Right atrium auricular region (tissue), 2 donors: Measurements from ENCODE around the gene NRXN3. TPM values are rescaled to one million over a fixed set of nuclear protein-coding genes. Genes with fewer than 3 reads are reported as not detected.

Experiments used
- DNase-seq: peaks from one replicate; pipeline ENCODE4 v3.0.0-alpha.2; 2019; ENCODE audit warnings: low spot score
- H3K27ac ChIP-seq, 2 donors: fragments of 200-600 bp; sonication (generic); 1 replicate in 1 of 2; 2 replicates in 1 of 2; pipeline ENCODE4 v1.5.1; 2016 to 2019
- H3K27me3 ChIP-seq, 2 donors: fragments of 200-600 bp; sonication (generic); one replicate each; pipeline versions ENCODE4 v1.5.1 to v1.6.0; 2017 to 2019
- H3K36me3 ChIP-seq: fragments of 200-600 bp; sonication (generic); one replicate; pipeline ENCODE4 v1.5.1; 2016
- H3K4me1 ChIP-seq, 2 donors: fragments of 200-600 bp; sonication (generic); one replicate each; pipeline versions ENCODE4 v1.5.1 to v1.6.0; 2017 to 2019
- H3K4me3 ChIP-seq, 2 donors: fragments of 200-600 bp; sonication (generic); 1 replicate in 1 of 2; 2 replicates in 1 of 2; pipeline ENCODE4 v1.5.1; 2017 to 2019; ENCODE audit warnings: mild to moderate bottlenecking in 1 of 2, moderate library complexity in 1 of 2
- H3K9me3 ChIP-seq, 2 donors: fragments of 200-600 bp; sonication (generic); one replicate each; pipeline ENCODE4 v1.5.1; 2019
- CTCF ChIP-seq, 2 donors: fragments of 200-600 bp; sonication (generic); IDR thresholded peaks; one replicate each; pipeline ENCODE4 v1.5.1; 2019; ENCODE audit warnings: antibody characterized with exemption in 2 of 2
- total RNA-seq, 2 donors: library from RNA; depleted of rRNA; stranded (reverse); fragments of >200 nt; gene quantifications; one replicate each; pipeline ENCODE4 v1.1.0, GENCODE V29; 2016

The NRXN3 gene
- total RNA-seq, 2 donors from 2014 or later: 2.0 to 2.3 TPM

- H3K27ac ChIP-seq: no peak overlapping the region
- no peaks in the 10 kb centered on the region for H3K36me3 ChIP-seq
- no peak for TF ChIP-seq CTCF (IDR thresholded peaks at IDR 0.05)
- H3K27me3 ChIP-seq: no peaks in the 10 kb centered on the region
- H3K4me1 ChIP-seq: no peaks in the 10 kb centered on the region
- H3K9me3 ChIP-seq: no peaks in the 10 kb centered on the region
- DNase-seq: no peak
- H3K4me3 ChIP-seq: no peak overlapping the region
Measured at GRCh38 chr14:78341827-78342389, 171.7 kb downstream of the NRXN3 start.

- no peak overlapping the region for H3K27ac ChIP-seq
- H3K4me1 ChIP-seq: no peaks in the 10 kb centered on the region
- DNase-seq: no peak
- H3K27me3 ChIP-seq: no peaks in the 10 kb centered on the region
- H3K4me3 ChIP-seq: no peak overlapping the region
- H3K36me3 ChIP-seq: no peaks in the 10 kb centered on the region
- H3K9me3 ChIP-seq: no peaks in the 10 kb centered on the region
- no peak for TF ChIP-seq CTCF (IDR thresholded peaks at IDR 0.05)
Measured at GRCh38 chr14:78342879-78343278, 172.7 kb downstream of the NRXN3 start.

GRCh38 chr14:78344290-78344689, 174.1 kb downstream of the NRXN3 start:
- DNase-seq: no peak
- Histone ChIP-seq H3K36me3 (no peaks in the 10 kb centered on the region), H3K9me3 (no peaks in the 10 kb centered on the region)

GRCh38 chr14:78345131-78345744, 175.1 kb downstream of the NRXN3 start:
- no peak for DNase-seq
- Histone ChIP-seq H3K9me3 (no peaks in the 10 kb centered on the region), H3K36me3 (no peaks in the 10 kb centered on the region), H3K27me3 (no peaks in the 10 kb centered on the region), H3K4me3 (no peak overlapping the region), H3K27ac (no peak overlapping the region), H3K4me1 (no peaks in the 10 kb centered on the region)
- TF ChIP-seq CTCF (IDR thresholded peaks at IDR 0.05): no peak

More at GRCh38 chr14:78344290-78344689, 174.1 kb downstream of the NRXN3 start:
- no peak overlapping the region for H3K4me3 ChIP-seq
- H3K27ac ChIP-seq: no peak overlapping the region
- TF ChIP-seq CTCF (IDR thresholded peaks at IDR 0.05): no peak
- no peaks in the 10 kb centered on the region for H3K27me3 ChIP-seq
- no peaks in the 10 kb centered on the region for H3K4me1 ChIP-seq

- H3K4me1 ChIP-seq: no peaks in the 10 kb centered on the region
- TF ChIP-seq CTCF (IDR thresholded peaks at IDR 0.05): no peak
- no peak for DNase-seq
Measured at GRCh38 chr14:78346747-78347146, 176.6 kb downstream of the NRXN3 start.

GRCh38 chr14:78355109-78355508, 184.9 kb downstream of the NRXN3 start:
- Histone ChIP-seq H3K27me3 (no peaks in the 10 kb centered on the region), H3K4me3 (no peak overlapping the region), H3K27ac (no peak overlapping the region), H3K9me3 (no peaks in the 10 kb centered on the region), H3K4me1 (no peaks in the 10 kb centered on the region), H3K36me3 (no peaks in the 10 kb centered on the region)
- DNase-seq: no peak
- TF ChIP-seq CTCF (IDR thresholded peaks at IDR 0.05): no peak

More at GRCh38 chr14:78346747-78347146, 176.6 kb downstream of the NRXN3 start:
- no peak overlapping the region for H3K4me3 ChIP-seq
- no peaks in the 10 kb centered on the region for H3K9me3 ChIP-seq
- H3K36me3 ChIP-seq: no peaks in the 10 kb centered on the region
- H3K27me3 ChIP-seq: no peaks in the 10 kb centered on the region
- no peak overlapping the region for H3K27ac ChIP-seq
